ENCODE measurements around the gene PAX7. TPM values are rescaled to one million over a fixed set of nuclear protein-coding genes. Genes with fewer than 3 reads are reported as not detected.

PAX7 gene
- polyA plus RNA-seq, 2 of the 4 experiments (the other 2 are of a cell fraction) = 0.23 to 0.48 TPM

- ChIA-PET POLR2A (no interaction called here), CTCF (interaction anchor here (1.9 kb wide), 1 partner anchor 90 kb away, joined by 9 read pairs; no protein-coding TSS in a partner anchor)
- whole genome bisulfite sequencing (ENCODE audit: missing lambda C conversion rate) = 67% methylated on average over 7 of the region's 7 CpGs
- Histone ChIP-seq H3K4me1 (no peaks in the 10 kb centered on the region), H3K4me3 (no peak overlapping the region), H3K4me2 (no peak overlapping the region), H3K9me3 (no peaks in the 10 kb centered on the region), H3K27ac (no peak overlapping the region)
- no peak for TF ChIP-seq POLR2AphosphoS2 (conservative IDR thresholded peaks at IDR 0.05; ENCODE audit: low read length)
- TF ChIP-seq KDM1A (IDR thresholded peaks at IDR 0.05; ENCODE audit: low read depth) = no peak
- no peak for TF ChIP-seq MAX (IDR thresholded peaks at IDR 0.05)
- FAIRE-seq (no peak), DNase-seq (ENCODE audit: low read depth in 1 of 2, low spot score in 1 of 2) (no peak), ATAC-seq (no peak)
Measured at GRCh38 chr1:18687273-18687672, 56.6 kb downstream of the PAX7 start.

GRCh38 chr1:18691648-18692047, 61.0 kb downstream of the PAX7 start:
- no peak for DNase-seq (ENCODE audit: low read depth in 1 of 2, low spot score in 1 of 2)
- ChIA-PET POLR2A (no interaction called here), CTCF (interaction anchor here (1.4 to 2.7 kb wide), 2 partner anchors 10 to 129 kb away, joined by 5 to 13 read pairs; no protein-coding TSS in a partner anchor)
- Histone ChIP-seq H3K9me3 (no peaks in the 10 kb centered on the region), H3K4me2 (no peak overlapping the region), H3K4me1 (no peaks in the 10 kb centered on the region), H3K27ac (no peak overlapping the region), H3K4me3 (no peak overlapping the region)
- no peak for TF ChIP-seq ZSCAN20 (CRISPR knock-in tag; IDR thresholded peaks at IDR 0.05)
- no peak for TF ChIP-seq USF2 (IDR thresholded peaks at IDR 0.05)
- no peak for TF ChIP-seq BHLHE40 (IDR thresholded peaks at IDR 0.05; ENCODE audit: low read depth, low read length)
- TF ChIP-seq CEBPB (IDR thresholded peaks at IDR 0.05) = no peak
- no peak for TF ChIP-seq HEYL (CRISPR knock-in tag; IDR thresholded peaks at IDR 0.05)
- TF ChIP-seq JUN (IDR thresholded peaks at IDR 0.05) = no peak
- no peak for TF ChIP-seq KDM1A (IDR thresholded peaks at IDR 0.05; ENCODE audit: low read depth)
- no peak for TF ChIP-seq HOXB13 (CRISPR knock-in tag; IDR thresholded peaks at IDR 0.05; ENCODE audit: low read depth)
- no peak for TF ChIP-seq NFE2L2 (conservative IDR thresholded peaks at IDR 0.05; ENCODE audit: low read length)
- TF ChIP-seq CHD4 (IDR thresholded peaks at IDR 0.05; ENCODE audit: borderline replicate concordance) = no peak
- no peak for TF ChIP-seq MYC (IDR thresholded peaks at IDR 0.05; ENCODE audit: borderline replicate concordance, low read length)
- no peak for FAIRE-seq
- 78% methylated on average over 18 of the region's 20 CpGs for WGBS (ENCODE audit: missing lambda C conversion rate)
- ATAC-seq = no peak

- POLR2A ChIA-PET = no interaction called here
- Histone ChIP-seq H3K4me1 (no peaks in the 10 kb centered on the region), H3K9me3 (no peaks in the 10 kb centered on the region), H3K4me2 (no peak overlapping the region), H3K4me3 (no peak overlapping the region), H3K27ac (no peak overlapping the region)
- CTCF ChIA-PET = interaction anchor here (1.0 to 2.3 kb wide), 2 partner anchors 96 to 126 kb away, joined by 3 to 13 read pairs; no protein-coding TSS in a partner anchor
- ATAC-seq (no peak), DNase-seq (ENCODE audit: low read depth in 1 of 2, low spot score in 1 of 2) (no peak), FAIRE-seq (no peak)
- no peak for TF ChIP-seq GATA3 (IDR thresholded peaks at IDR 0.05; ENCODE audit: borderline replicate concordance)
- no peak for TF ChIP-seq ZNF302 (CRISPR knock-in tag; IDR thresholded peaks at IDR 0.05)
- TF ChIP-seq FOXS1 (CRISPR knock-in tag; IDR thresholded peaks at IDR 0.05) = no peak
- no peak for TF ChIP-seq EP300 (IDR thresholded peaks at IDR 0.05)
- TF ChIP-seq NFE2L2 (conservative IDR thresholded peaks at IDR 0.05; ENCODE audit: low read length) = no peak
- no peak for TF ChIP-seq POLR2AphosphoS2 (conservative IDR thresholded peaks at IDR 0.05; ENCODE audit: low read length)
- TF ChIP-seq HDAC2 (IDR thresholded peaks at IDR 0.05) = no peak
- TF ChIP-seq CHD4 (IDR thresholded peaks at IDR 0.05; ENCODE audit: borderline replicate concordance) = no peak
- TF ChIP-seq MAFK (IDR thresholded peaks at IDR 0.05; ENCODE audit: partially characterized antibody) = no peak
- no peak for TF ChIP-seq CHD2 (IDR thresholded peaks at IDR 0.05; ENCODE audit: low read length, partially characterized antibody)
- 69% methylated on average over 15 of the region's 25 CpGs for WGBS (ENCODE audit: missing lambda C conversion rate)
Measured at GRCh38 chr1:18693256-18694098, 62.8 kb downstream of the PAX7 start.
